Progenitor cell of endocrine pancreas (in vitro differentiated cells): Measurements from ENCODE around the gene NPL. TPM values are rescaled to one million over a fixed set of nuclear protein-coding genes. Genes with fewer than 3 reads are reported as not detected.

Experiments used
- DNase-seq: peaks from one replicate; pipeline ENCODE4 v3.0.0; 2021; ENCODE audit warnings: low spot score; ENCODE audit not compliant: unreplicated experiment
- H3K27ac Mint-ChIP-seq: 2 replicates; pipeline ENCODE4 v1.8.0; 2021; ENCODE audit warnings: mild to moderate bottlenecking, moderate library complexity, mixed read lengths
- H3K27me3 Mint-ChIP-seq: 2 replicates; pipeline ENCODE4 v1.8.0; 2021; ENCODE audit warnings: mixed read lengths
- H3K36me3 Mint-ChIP-seq: 2 replicates; pipeline ENCODE4 v1.8.0; 2022; ENCODE audit warnings: mixed read lengths; ENCODE audit not compliant: insufficient read depth
- H3K4me1 Mint-ChIP-seq: 2 replicates; pipeline ENCODE4 v1.8.0; 2021; ENCODE audit warnings: low read depth, mixed read lengths
- H3K4me3 Mint-ChIP-seq: 2 replicates; pipeline ENCODE4 v1.8.0; 2021; ENCODE audit warnings: low read depth, mild to moderate bottlenecking, moderate library complexity, mixed read lengths
- H3K9me3 Mint-ChIP-seq: 2 replicates; pipeline ENCODE4 v1.8.0; 2021; ENCODE audit warnings: low read depth, mixed read lengths
- CTCF ChIP-seq: fragments of 200-600 bp; sonication (generic); IDR thresholded peaks from one replicate; pipeline ENCODE4 v1.5.0; 2021; ENCODE audit warnings: antibody characterized with exemption, mild to moderate bottlenecking; ENCODE audit not compliant: unreplicated experiment
- total RNA-seq: library from RNA; stranded (reverse); gene quantifications from 2 replicates; pipeline ENCODE4 v1.2.1, GENCODE V29; 2021

Gene NPL
- total RNA-seq, 1 donor from 2014 or later: 2.0 TPM

- peaks cover 10% of the 10 kb centered on the region for H3K27me3 Mint-ChIP-seq
- H3K4me1 Mint-ChIP-seq: peaks cover 2% of the 10 kb centered on the region
- DNase-seq: no peak
- H3K4me3 Mint-ChIP-seq: no peak overlapping the region
- TF ChIP-seq CTCF: no peak
- no peak overlapping the region for H3K27ac Mint-ChIP-seq
- H3K36me3 Mint-ChIP-seq: no peaks in the 10 kb centered on the region
- no peaks in the 10 kb centered on the region for H3K9me3 Mint-ChIP-seq
These were observed 5.2 kb downstream of the NPL start for GRCh38 chr1:182794676-182795201.

GRCh38 chr1:182795563-182796228, 6.1 kb downstream of the NPL start:
- TF ChIP-seq CTCF: no peak
- H3K36me3 Mint-ChIP-seq: no peaks in the 10 kb centered on the region
- H3K27ac Mint-ChIP-seq: no peak overlapping the region
- DNase-seq: no peak
- H3K4me1 Mint-ChIP-seq: peaks cover 2% of the 10 kb centered on the region
- H3K9me3 Mint-ChIP-seq: no peaks in the 10 kb centered on the region
- H3K27me3 Mint-ChIP-seq: peaks cover 5% of the 10 kb centered on the region
- H3K4me3 Mint-ChIP-seq: no peak overlapping the region

GRCh38 chr1:182802006-182802803, 12.6 kb downstream of the NPL start:
- TF ChIP-seq CTCF: no peak
- Mint-ChIP-seq H3K36me3 (no peaks in the 10 kb centered on the region), H3K9me3 (no peaks in the 10 kb centered on the region), H3K27ac (no peak overlapping the region), H3K4me1 (no peaks in the 10 kb centered on the region), H3K27me3 (no peaks in the 10 kb centered on the region), H3K4me3 (no peak overlapping the region)
- DNase-seq: no peak

GRCh38 chr1:182803846-182804245, 14.3 kb downstream of the NPL start:
- H3K36me3 Mint-ChIP-seq: no peaks in the 10 kb centered on the region
- H3K27ac Mint-ChIP-seq: no peak overlapping the region
- no peak for DNase-seq
- no peak overlapping the region for H3K4me3 Mint-ChIP-seq
- no peaks in the 10 kb centered on the region for H3K9me3 Mint-ChIP-seq
- no peaks in the 10 kb centered on the region for H3K27me3 Mint-ChIP-seq
- no peak for TF ChIP-seq CTCF
- no peaks in the 10 kb centered on the region for H3K4me1 Mint-ChIP-seq

DNA sequence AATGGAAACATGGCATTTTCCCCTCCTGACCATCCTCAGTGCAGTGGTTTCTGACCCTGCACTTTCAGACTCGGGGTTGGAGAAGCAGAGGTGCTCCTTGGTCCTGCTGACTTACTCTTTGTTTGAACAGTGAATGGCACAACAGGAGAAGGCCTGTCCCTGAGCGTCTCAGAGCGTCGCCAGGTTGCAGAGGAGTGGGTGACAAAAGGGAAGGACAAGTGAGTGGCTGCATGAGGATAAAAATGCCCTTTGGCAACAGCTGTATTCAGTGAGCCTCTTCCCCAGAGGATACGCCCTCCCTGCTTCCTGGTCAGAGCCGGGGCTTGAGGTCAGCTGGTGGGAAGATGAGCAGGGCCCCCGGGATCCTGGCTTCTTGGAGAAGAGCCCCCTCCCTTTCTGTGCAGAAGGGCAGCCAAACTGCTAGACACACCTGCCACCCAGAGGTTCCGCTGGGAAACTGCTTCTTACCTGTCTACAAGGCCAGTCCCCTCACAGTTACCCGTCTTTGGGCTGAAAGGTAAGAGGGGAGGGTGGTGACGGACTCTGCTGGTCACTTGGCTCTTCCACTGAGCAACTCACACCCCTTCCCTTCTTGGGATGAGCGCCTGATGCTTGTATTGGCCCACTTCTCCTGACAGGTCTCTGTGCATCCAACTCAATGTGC, 16.6 kb downstream of the NPL start:
- H3K36me3 Mint-ChIP-seq: no peaks in the 10 kb centered on the region
- DNase-seq: peak; percentile 13
- H3K27me3 Mint-ChIP-seq: no peaks in the 10 kb centered on the region
- no peaks in the 10 kb centered on the region for H3K9me3 Mint-ChIP-seq
- H3K27ac Mint-ChIP-seq: no peak overlapping the region
- TF ChIP-seq CTCF: peak; percentile 55
- no peaks in the 10 kb centered on the region for H3K4me1 Mint-ChIP-seq
- H3K4me3 Mint-ChIP-seq: no peak overlapping the region
